Breast epithelium (tissue), 4 donors: ENCODE measurements around the gene KLHL17. TPM values are rescaled to one million over a fixed set of nuclear protein-coding genes. Genes with fewer than 3 reads are reported as not detected.

ENCODE experiments used
- DNase-seq, 2 donors: peaks; one replicate each; pipeline ENCODE4 v3.0.0-alpha.2; 2019; ENCODE audit warnings: low spot score in 2 of 2
- H3K27ac ChIP-seq, 2 donors: fragments of 200-600 bp; sonication (generic) in 1 of 2; one replicate each; pipeline ENCODE4 v1.5.1; 2016 to 2019; ENCODE audit warnings: mild to moderate bottlenecking in 1 of 2
- H3K27me3 ChIP-seq, 2 donors: fragments of 200-600 bp; sonication (generic) in 1 of 2; one replicate each; pipeline versions ENCODE4 v1.5.1 to v1.6.0; 2017 to 2019; ENCODE audit warnings: control low read depth in 1 of 2, mild to moderate bottlenecking in 1 of 2
- H3K36me3 ChIP-seq: fragments of 200-600 bp; one replicate; pipeline ENCODE4 v1.5.1; 2019
- H3K4me1 ChIP-seq, 2 donors: fragments of 200-600 bp; sonication (generic); one replicate each; pipeline ENCODE4 v1.5.1; 2016 to 2019; ENCODE audit warnings: control low read depth in 1 of 2
- H3K4me3 ChIP-seq, 3 donors: fragments of 200-600 bp; sonication (generic); 1 replicate in 2 of 3; 2 replicates in 1 of 3; pipeline ENCODE4 v1.5.1; 2016 to 2019; ENCODE audit warnings: mild to moderate bottlenecking in 3 of 3, moderate library complexity in 2 of 3
- H3K9me3 ChIP-seq, 2 donors: fragments of 200-600 bp; sonication (generic) in 1 of 2; one replicate each; pipeline ENCODE4 v1.5.1; 2016 to 2019; ENCODE audit warnings: control low read depth in 1 of 2
- CTCF ChIP-seq, 3 donors: fragments of 450-650 bp; IDR thresholded peaks; one replicate each; pipeline ENCODE4 v1.5.1; 2016 to 2017; ENCODE audit warnings: antibody characterized with exemption in 3 of 3, mild to moderate bottlenecking in 3 of 3, moderate library complexity in 3 of 3
- POLR2A ChIP-seq: fragments of 450-650 bp; IDR thresholded peaks from one replicate; pipeline ENCODE4 v1.6.1; 2016; ENCODE audit warnings: antibody characterized with exemption, mild to moderate bottlenecking, moderate library complexity
- POLR2AphosphoS5 ChIP-seq, 3 donors: sonication (generic); formaldehyde crosslinking; IDR thresholded peaks; one replicate each; pipeline ENCODE4 v1.6.1; 2017; ENCODE audit warnings: antibody characterized with exemption in 3 of 3
- intact Hi-C: fragments of 100-400 bp; cut with DNase I; formaldehyde crosslinking; loops from one replicate; pipeline ENCODE4 v1.15.1; 2023; ENCODE audit warnings: low total_unique reads
- total RNA-seq, 3 donors: library from RNA; depleted of rRNA; stranded (reverse); fragments of >200 nt; gene quantifications; one replicate each; pipeline ENCODE4 v1.1.0, GENCODE V29; 2016

Gene KLHL17
- total RNA-seq, 3 donors from 2014 or later, result 5.4 to 18.0 (median 10.0) TPM

- Histone ChIP-seq H3K27me3 (peaks cover 18 to 72% of the 10 kb centered on the region in 2 donors), H3K4me1 (peaks cover 25 to 35% of the 10 kb centered on the region in 2 donors), H3K27ac (no peak overlapping the region), H3K9me3 (no peaks in the 10 kb centered on the region), H3K36me3 (no peaks in the 10 kb centered on the region), H3K4me3 (no peak overlapping the region)
- intact Hi-C loops, result no loop called here
- peak in 1 of 2 donors; percentile 70 for DNase-seq
- no peak for TF ChIP-seq POLR2AphosphoS5 (IDR thresholded peaks at IDR 0.05)
- TF ChIP-seq CTCF (IDR thresholded peaks at IDR 0.05), result peak; percentile 18 to 44 (median 43)
These were observed 22.2 kb upstream of the KLHL17 start for GRCh38 chr1:938088-938683.

DNA sequence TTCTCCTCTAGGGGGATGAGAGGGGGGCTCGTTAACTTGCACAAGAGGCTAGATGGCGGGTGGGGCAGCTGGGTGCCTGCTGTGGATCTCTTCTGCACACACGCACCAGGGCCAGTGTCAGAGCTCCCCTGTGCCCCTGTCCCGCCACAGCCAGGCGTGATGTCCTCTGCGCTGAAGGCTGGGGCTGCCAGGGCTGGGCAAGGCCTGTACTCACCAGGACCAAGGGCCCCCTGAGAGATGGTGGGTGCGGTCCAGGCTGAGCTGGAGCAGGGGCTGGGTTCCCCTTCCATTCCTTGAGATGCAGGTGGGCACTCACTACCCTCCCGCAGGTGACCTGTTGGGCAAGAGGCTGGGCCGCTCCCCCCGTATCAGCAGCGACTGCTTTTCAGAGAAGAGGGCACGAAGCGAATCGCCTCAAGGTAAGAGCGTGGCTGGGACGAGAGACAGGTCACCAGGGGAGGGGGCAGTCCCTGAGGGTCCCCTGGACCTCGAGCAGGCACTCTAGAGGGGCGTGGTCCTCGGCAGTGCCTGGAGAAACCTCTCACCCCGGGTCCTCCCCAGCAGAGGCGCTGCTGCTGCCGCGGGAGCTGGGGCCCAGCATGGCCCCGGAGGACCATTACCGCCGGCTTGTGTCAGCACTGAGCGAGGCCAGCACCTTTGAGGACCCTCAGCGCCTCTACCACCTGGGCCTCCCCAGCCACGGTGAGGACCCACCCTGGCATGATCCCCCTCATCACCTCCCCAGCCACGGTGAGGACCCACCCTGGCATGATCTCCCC is 21.5 kb upstream of the KLHL17 start:
- Histone ChIP-seq H3K4me3 (no peak overlapping the region), H3K9me3 (no peaks in the 10 kb centered on the region), H3K36me3 (no peaks in the 10 kb centered on the region), H3K4me1 (peaks cover 25 to 35% of the 10 kb centered on the region in 2 donors), H3K27me3 (peaks cover 18 to 73% of the 10 kb centered on the region in 2 donors), H3K27ac (no peak overlapping the region)
- intact Hi-C loops, result no loop called here
- TF ChIP-seq POLR2AphosphoS5 (IDR thresholded peaks at IDR 0.05), result no peak
- no peak for TF ChIP-seq POLR2A
- TF ChIP-seq CTCF (IDR thresholded peaks at IDR 0.05), result no peak
- DNase-seq, result no peak

DNA sequence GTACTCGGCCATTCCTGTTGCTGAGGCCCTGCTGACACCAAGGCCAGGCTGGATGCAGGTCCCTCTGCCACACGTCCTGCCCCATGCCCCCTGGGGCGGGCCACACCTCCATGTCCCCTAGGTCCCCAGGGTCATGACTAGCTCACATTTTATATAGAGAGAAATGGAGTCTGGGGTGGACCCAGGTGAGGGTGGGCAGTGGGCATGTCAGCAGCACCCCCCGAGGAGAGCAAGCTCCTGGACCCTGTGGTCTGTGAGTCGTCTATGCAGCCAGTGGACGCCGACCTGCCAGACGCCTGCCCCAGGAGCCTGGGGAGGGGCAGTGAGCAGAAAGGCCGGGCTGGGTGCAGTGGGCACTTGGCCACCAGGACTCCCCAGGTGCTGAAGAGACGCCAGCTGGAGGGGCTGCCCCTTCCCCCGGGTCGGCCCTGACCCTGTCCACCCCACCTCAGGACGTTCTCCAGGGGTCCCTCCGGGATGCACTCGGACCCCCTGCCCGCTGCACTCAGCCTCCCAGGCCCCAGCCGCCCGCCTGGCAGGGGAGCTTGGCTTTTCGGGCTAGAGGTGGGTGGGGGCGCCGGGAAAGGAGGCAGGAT is 20.8 kb upstream of the KLHL17 start:
- intact Hi-C loops, result no loop called here
- H3K4me3 ChIP-seq, result peak overlapping the region in 2 of 3 donors; percentile 43 to 70
- H3K27ac ChIP-seq, result no peak overlapping the region
- peaks cover 18 to 73% of the 10 kb centered on the region in 2 donors for H3K27me3 ChIP-seq
- TF ChIP-seq POLR2AphosphoS5 (IDR thresholded peaks at IDR 0.05) (no peak), CTCF (IDR thresholded peaks at IDR 0.05) (no peak), POLR2A (no peak)
- H3K36me3 ChIP-seq, result no peaks in the 10 kb centered on the region
- H3K4me1 ChIP-seq, result peaks cover 25 to 35% of the 10 kb centered on the region in 2 donors
- H3K9me3 ChIP-seq, result no peaks in the 10 kb centered on the region
- no peak for DNase-seq

DNA sequence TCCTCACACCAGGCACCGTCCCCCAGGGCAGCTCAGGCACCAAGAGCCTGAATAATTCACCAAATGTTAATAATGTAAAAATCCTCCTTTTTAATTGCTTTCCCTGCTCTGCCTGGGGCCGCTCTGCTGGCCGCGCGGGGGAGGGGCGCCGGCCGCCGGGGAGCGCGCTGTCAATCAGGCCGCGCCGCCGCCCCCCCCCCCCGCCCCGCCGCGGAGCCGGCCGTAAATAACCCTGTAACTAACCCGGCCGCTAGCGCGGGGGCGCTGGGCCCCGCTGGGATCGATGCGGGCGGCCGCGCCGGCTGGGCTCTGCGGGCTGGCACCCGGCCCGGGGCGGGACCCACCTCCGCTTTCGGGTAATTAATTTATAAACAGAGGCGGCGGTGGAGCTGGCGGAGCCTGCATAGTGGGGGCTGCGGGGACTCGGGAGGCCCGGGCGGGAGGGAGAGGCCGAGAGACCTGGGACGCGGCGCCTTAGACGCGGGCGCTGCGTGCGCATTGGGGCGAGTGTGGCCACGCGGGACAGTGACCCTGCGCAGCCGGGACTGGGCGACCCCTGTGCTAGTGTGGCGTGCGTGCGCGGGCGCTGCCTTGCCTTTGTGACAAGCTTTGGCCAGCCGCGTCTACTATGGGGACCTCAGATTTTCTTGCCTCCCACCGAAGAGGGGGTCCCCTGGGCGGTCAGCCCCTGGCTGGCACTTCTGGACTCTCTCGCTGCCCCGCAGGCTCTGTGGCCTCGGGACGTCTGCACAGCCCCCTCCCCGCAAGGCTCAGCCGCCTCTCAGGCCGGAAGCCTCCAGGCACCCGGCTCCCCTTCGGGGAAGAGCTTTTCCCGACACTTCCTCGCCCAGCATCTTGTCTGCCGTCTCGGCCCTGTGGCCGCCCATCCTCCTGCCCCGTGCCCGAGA is 20.0 kb upstream of the KLHL17 start:
- H3K4me3 ChIP-seq, result peak overlapping the region; percentile 22 to 70 (median 43)
- peak overlapping the region in 1 of 2 donors; percentile 41 for H3K27ac ChIP-seq
- peaks cover 18 to 67% of the 10 kb centered on the region in 2 donors for H3K27me3 ChIP-seq
- H3K4me1 ChIP-seq, result peaks cover 25 to 34% of the 10 kb centered on the region in 2 donors
- DNase-seq, result no peak
- no peaks in the 10 kb centered on the region for H3K36me3 ChIP-seq
- TF ChIP-seq POLR2A, result no peak
- H3K9me3 ChIP-seq, result no peaks in the 10 kb centered on the region
- intact Hi-C loops, result no loop called here

GRCh38 chr1:941015-941587 is 19.3 kb upstream of the KLHL17 start:
- intact Hi-C loops, result no loop called here
- Histone ChIP-seq H3K27me3 (peaks cover 18 to 60% of the 10 kb centered on the region in 2 donors), H3K36me3 (no peaks in the 10 kb centered on the region), H3K27ac (peak overlapping the region in 1 of 2 donors; percentile 41), H3K4me3 (peak overlapping the region; percentile 22 to 70 (median 43)), H3K4me1 (peaks cover 20 to 27% of the 10 kb centered on the region in 2 donors), H3K9me3 (no peaks in the 10 kb centered on the region)
- no peak for TF ChIP-seq POLR2AphosphoS5 (IDR thresholded peaks at IDR 0.05)
- TF ChIP-seq CTCF (IDR thresholded peaks at IDR 0.05), result no peak
- TF ChIP-seq POLR2A, result no peak
- DNase-seq, result no peak
